ENCODE results near the gene CHP2.

DNA sequence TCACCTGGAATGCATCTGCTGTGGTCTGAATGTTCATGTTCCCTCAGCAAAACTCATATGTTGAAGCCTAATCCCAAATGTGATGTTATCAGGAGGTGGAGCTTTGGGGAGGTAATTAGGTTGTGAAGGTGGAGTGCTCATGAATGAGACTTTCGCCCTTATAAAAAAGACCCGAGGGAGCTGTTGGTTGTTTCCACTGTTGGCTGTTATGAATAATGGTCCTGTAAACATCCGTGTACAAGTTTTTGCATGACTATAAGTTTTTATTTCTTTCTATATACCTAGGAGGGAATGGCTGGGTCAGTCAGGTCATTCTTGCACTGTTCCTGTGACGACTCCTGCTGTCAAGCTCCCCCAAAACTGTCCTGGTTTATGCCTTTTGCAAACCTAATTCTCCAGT lies 9.6 kb upstream of the CHP2 start:
- TF ChIP-seq, protein P1, sequence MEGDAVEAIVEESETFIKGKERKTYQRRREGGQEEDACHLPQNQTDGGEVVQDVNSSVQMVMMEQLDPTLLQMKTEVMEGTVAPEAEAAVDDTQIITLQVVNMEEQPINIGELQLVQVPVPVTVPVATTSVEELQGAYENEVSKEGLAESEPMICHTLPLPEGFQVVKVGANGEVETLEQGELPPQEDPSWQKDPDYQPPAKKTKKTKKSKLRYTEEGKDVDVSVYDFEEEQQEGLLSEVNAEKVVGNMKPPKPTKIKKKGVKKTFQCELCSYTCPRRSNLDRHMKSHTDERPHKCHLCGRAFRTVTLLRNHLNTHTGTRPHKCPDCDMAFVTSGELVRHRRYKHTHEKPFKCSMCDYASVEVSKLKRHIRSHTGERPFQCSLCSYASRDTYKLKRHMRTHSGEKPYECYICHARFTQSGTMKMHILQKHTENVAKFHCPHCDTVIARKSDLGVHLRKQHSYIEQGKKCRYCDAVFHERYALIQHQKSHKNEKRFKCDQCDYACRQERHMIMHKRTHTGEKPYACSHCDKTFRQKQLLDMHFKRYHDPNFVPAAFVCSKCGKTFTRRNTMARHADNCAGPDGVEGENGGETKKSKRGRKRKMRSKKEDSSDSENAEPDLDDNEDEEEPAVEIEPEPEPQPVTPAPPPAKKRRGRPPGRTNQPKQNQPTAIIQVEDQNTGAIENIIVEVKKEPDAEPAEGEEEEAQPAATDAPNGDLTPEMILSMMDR (IDR thresholded peaks at IDR 0.05), result no peak
- TF ChIP-seq POLR2AphosphoS5 (IDR thresholded peaks at IDR 0.05; ENCODE audit: insufficient read depth in 1 of 2, low read depth in 1 of 2), result no peak
- TF ChIP-seq POLR2A (IDR thresholded peaks at IDR 0.05), result no peak
